ENCODE results near the gene ASPHD1.
"Not testable (repeated sequence)": the region's sequence is repeated elsewhere in the genome, so short reads cannot be mapped to it uniquely, and the experiment has no call there.

The ASPHD1 gene

GRCh38 chr16:29908719-29909220 lies 8.5 kb downstream of the ASPHD1 start:
- no peak for DNase-seq

- DNase-seq, result no peak
Observed at GRCh38 chr16:29909391-29909790, 9.1 kb downstream of the ASPHD1 start.

GRCh38 chr16:29909851-29910250 lies 9.6 kb downstream of the ASPHD1 start:
- DNase-seq, result not testable (repeated sequence)

- DNase-seq, result no peak
Observed at GRCh38 chr16:29910819-29911675, 10.8 kb downstream of the ASPHD1 start.

- DNase-seq, result no peak
Observed at GRCh38 chr16:29911676-29912010, 11.4 kb downstream of the ASPHD1 start.

- no peak for DNase-seq
Observed at GRCh38 chr16:29912087-29912486, 11.8 kb downstream of the ASPHD1 start.

- no peak for DNase-seq
Observed at GRCh38 chr16:29913514-29913913, 13.2 kb downstream of the ASPHD1 start.

GRCh38 chr16:29915590-29916247 lies 15.4 kb downstream of the ASPHD1 start:
- no peak for DNase-seq

GRCh38 chr16:29916979-29917378 lies 16.7 kb downstream of the ASPHD1 start:
- DNase-seq, result no peak

GRCh38 chr16:29920288-29921033 lies 20.2 kb downstream of the ASPHD1 start:
- no peak for DNase-seq

- DNase-seq, result no peak
Observed at GRCh38 chr16:29921034-29921385, 20.7 kb downstream of the ASPHD1 start.

GRCh38 chr16:29922326-29922725 lies 22.0 kb downstream of the ASPHD1 start:
- DNase-seq, result no peak

GRCh38 chr16:29922986-29923501 lies 22.8 kb downstream of the ASPHD1 start:
- no peak for DNase-seq

- DNase-seq, result no peak
Observed at GRCh38 chr16:29925105-29925756, 24.9 kb downstream of the ASPHD1 start.

- DNase-seq, result peak; percentile 79 to 88
Observed at GRCh38 chr16:29925781-29926710, 25.8 kb downstream of the ASPHD1 start, which contains the start of gene KCTD13. KCTD13 (minus strand) TSS chr16:29926226; CDS start chr16:29926033, 193 bp downstream.

- DNase-seq, result peak in 1 of 2 experiments; percentile 48
Observed at GRCh38 chr16:29926711-29927052, 26.4 kb downstream of the ASPHD1 start.

- DNase-seq, result no peak
Observed at GRCh38 chr16:29927070-29927905, 27.0 kb downstream of the ASPHD1 start.

GRCh38 chr16:29931750-29932149 lies 31.5 kb downstream of the ASPHD1 start:
- DNase-seq, result not testable (repeated sequence)

- no peak for DNase-seq
Observed at GRCh38 chr16:29940656-29941055, 40.4 kb downstream of the ASPHD1 start.

All from NCI-H524 (cell line).